Keratinocyte (primary cell): ENCODE results near the gene PRLH.

Source experiments
- CTCF ChIP-seq, 3 experiments: IDR thresholded peaks in 1 of 3; conservative IDR thresholded peaks in 1 of 3; optimal IDR thresholded peaks in 1 of 3; 2 replicates in 2 of 3; 3 replicates in 1 of 3; pipeline versions ENCODE3 to v1.5.1; 2011; ENCODE audit warnings: low read length in 3 of 3, mild to moderate bottlenecking in 3 of 3, moderate library complexity in 2 of 3, control low read depth in 1 of 3, inconsistent platforms in 1 of 3; ENCODE audit not compliant: insufficient read depth in 2 of 3; ENCODE audit errors: extremely low read depth in 1 of 3
- EZH2 ChIP-seq: IDR thresholded peaks from one replicate; pipeline ENCODE4 v1.6.1; 2012; ENCODE audit warnings: inconsistent platforms, mild to moderate bottlenecking, low read length, moderate library complexity

- TF ChIP-seq CTCF (optimal IDR thresholded peaks at IDR 0.05 in 1 of 3, IDR thresholded peaks at IDR 0.05 in 1 of 3, conservative IDR thresholded peaks at IDR 0.05 in 1 of 3; ENCODE audit: extremely low read depth in 1 of 3, insufficient read depth in 2 of 3, low read length in 3 of 3) = no peak
- TF ChIP-seq EZH2 = no peak
These were observed 28.2 kb upstream of the PRLH start for GRCh38 chr2:237538001-237538720.
